Right lobe of liver (tissue), 6 donors: ENCODE measurements around the gene CBLN1. TPM values are rescaled to one million over a fixed set of nuclear protein-coding genes. Genes with fewer than 3 reads are reported as not detected.

Experiments used
- ATAC-seq, 4 donors: fragments of 200-7000 bp; cut with Tn5 transposase; one replicate each; pipeline ENCODE4 v1.9.1; 2020; ENCODE audit warnings: mild to moderate bottlenecking in 4 of 4, moderate library complexity in 4 of 4
- DNase-seq, 3 donors: peaks; one replicate each; pipeline ENCODE4 v3.0.0-alpha.2; 2020
- H3K27ac ChIP-seq, 3 donors: fragments of 200-600 bp; one replicate each; pipeline ENCODE4 v1.8.0; 2022
- H3K27me3 ChIP-seq, 2 donors: fragments of 200-600 bp; one replicate each; pipeline ENCODE4 v1.8.0; 2022
- H3K36me3 ChIP-seq, 4 donors: fragments of 200-600 bp; sonication (generic) in 1 of 4; one replicate each; pipeline versions ENCODE4 v1.5.1 to v1.8.0; 2017 to 2022; ENCODE audit warnings: control low read depth in 1 of 4
- H3K4me1 ChIP-seq, 4 donors: fragments of 200-600 bp; sonication (generic) in 1 of 4; one replicate each; pipeline versions ENCODE4 v1.5.1 to v1.8.0; 2017 to 2022; ENCODE audit warnings: control low read depth in 1 of 4
- H3K4me3 ChIP-seq, 3 donors: fragments of 200-600 bp; one replicate each; pipeline ENCODE4 v1.8.0; 2022
- H3K9me3 ChIP-seq, 4 donors: fragments of 200-600 bp; sonication (generic) in 1 of 4; one replicate each; pipeline versions ENCODE4 v1.5.1 to v1.8.0; 2017 to 2022; ENCODE audit warnings: control low read depth in 1 of 4
- POLR2A ChIP-seq: fragments of 450-650 bp; IDR thresholded peaks from one replicate; pipeline ENCODE4 v1.6.1; 2017; ENCODE audit warnings: antibody characterized with exemption, mild to moderate bottlenecking
- WGBS: methylation state at CpG from one replicate; pipeline ENCODE4 v1.1.6; 2018; ENCODE audit warnings: low coverage, low lambda C conversion rate; ENCODE audit not compliant: insufficient coverage; ENCODE audit errors: missing lambda C conversion rate; 5-methylcytosine and 5-hydroxymethylcytosine counted together
- intact Hi-C, 2 donors: fragments of 100-400 bp; cut with DNase I; formaldehyde crosslinking; loops; one replicate each; pipeline versions ENCODE4 v1.11.2 to v1.14.1; 2022
- total RNA-seq, 6 experiments: library from RNA; depleted of rRNA in 2 of 6; stranded (reverse); fragments of >200 nt in 2 of 6; fragmentation: NEBNext Ultra II Directional in 3 of 6; extraction: Animal tissue kit (Norgen Biotek cat#: 25700) in 3 of 6; gene quantifications; one replicate each; pipeline versions ENCODE4 v1.1.0 to v1.2.4, GENCODE V29; 2016 to 2023
- TF ChIP-seq, protein P1 (sequence below), 4 donors: fragments of 200-600 bp in 3 of 4; fragments of 450-650 bp in 1 of 4; IDR thresholded peaks; one replicate each; pipeline versions ENCODE4 v1.5.1 to v1.8.0; 2016 to 2022; ENCODE audit warnings: antibody characterized with exemption in 4 of 4, mild to moderate bottlenecking in 2 of 4
- donor health status: DM: no; HTN: yes; CAD: no.
- donor health status: DM: no; HTN: no; CAD: no.
- donor health status: DM: no; HTN: no; CAD: no.
- donor health status: DM: no; HTN: yes; CAD: no.
- donor health status: DM: no; HTN: yes; CAD: no.

CBLN1 gene
- total RNA-seq, 6 experiments from 2014 or later = 0.14 to 0.22 (median 0.20) TPM; not detected in 3

GRCh38 chr16:49283376-49284049 lies 1.9 kb upstream of the CBLN1 start:
- H3K27ac ChIP-seq = no peak overlapping the region
- peaks cover 0 to 22% (median 0%) of the 10 kb centered on the region in 4 donors for H3K4me1 ChIP-seq
- peaks cover 26 to 29% of the 10 kb centered on the region in 2 donors for H3K27me3 ChIP-seq
- H3K9me3 ChIP-seq = no peaks in the 10 kb centered on the region
- peak overlapping the region in 2 of 3 donors; percentile 5 to 51 for H3K4me3 ChIP-seq
- no peaks in the 10 kb centered on the region for H3K36me3 ChIP-seq
- WGBS = 4% methylated on average over 19 of the region's 25 CpGs
- no peak for ATAC-seq
- no peak for TF ChIP-seq POLR2A
- TF ChIP-seq, protein P1, sequence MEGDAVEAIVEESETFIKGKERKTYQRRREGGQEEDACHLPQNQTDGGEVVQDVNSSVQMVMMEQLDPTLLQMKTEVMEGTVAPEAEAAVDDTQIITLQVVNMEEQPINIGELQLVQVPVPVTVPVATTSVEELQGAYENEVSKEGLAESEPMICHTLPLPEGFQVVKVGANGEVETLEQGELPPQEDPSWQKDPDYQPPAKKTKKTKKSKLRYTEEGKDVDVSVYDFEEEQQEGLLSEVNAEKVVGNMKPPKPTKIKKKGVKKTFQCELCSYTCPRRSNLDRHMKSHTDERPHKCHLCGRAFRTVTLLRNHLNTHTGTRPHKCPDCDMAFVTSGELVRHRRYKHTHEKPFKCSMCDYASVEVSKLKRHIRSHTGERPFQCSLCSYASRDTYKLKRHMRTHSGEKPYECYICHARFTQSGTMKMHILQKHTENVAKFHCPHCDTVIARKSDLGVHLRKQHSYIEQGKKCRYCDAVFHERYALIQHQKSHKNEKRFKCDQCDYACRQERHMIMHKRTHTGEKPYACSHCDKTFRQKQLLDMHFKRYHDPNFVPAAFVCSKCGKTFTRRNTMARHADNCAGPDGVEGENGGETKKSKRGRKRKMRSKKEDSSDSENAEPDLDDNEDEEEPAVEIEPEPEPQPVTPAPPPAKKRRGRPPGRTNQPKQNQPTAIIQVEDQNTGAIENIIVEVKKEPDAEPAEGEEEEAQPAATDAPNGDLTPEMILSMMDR (IDR thresholded peaks at IDR 0.05) = no peak
- DNase-seq = no peak
- intact Hi-C loops = no loop called here

GRCh38 chr16:49282690-49283375 lies 1.2 kb upstream of the CBLN1 start:
- no peak overlapping the region for H3K27ac ChIP-seq
- TF ChIP-seq, protein P1 (IDR thresholded peaks at IDR 0.05) = no peak
- no peak for TF ChIP-seq POLR2A
- H3K4me1 ChIP-seq = peaks cover 0 to 22% (median 0%) of the 10 kb centered on the region in 4 donors
- ATAC-seq = peak; percentile 9 to 51 (median 16)
- 3% methylated on average over 23 of the region's 49 CpGs for WGBS
- peaks cover 28 to 33% of the 10 kb centered on the region in 2 donors for H3K27me3 ChIP-seq
- H3K36me3 ChIP-seq = no peaks in the 10 kb centered on the region
- DNase-seq = peak in 2 of 3 donors; percentile 51 to 59
- peak overlapping the region; percentile 5 to 59 (median 51) for H3K4me3 ChIP-seq
- H3K9me3 ChIP-seq = no peaks in the 10 kb centered on the region
- intact Hi-C loops = no loop called here

GRCh38 chr16:49281843-49282642 lies 405 bp upstream of the CBLN1 start:
- WGBS = 2% methylated on average over 9 of the region's 124 CpGs
- peak; percentile 89 to 92 (median 92) for DNase-seq

GRCh38 chr16:49280841-49281371 lies 732 bp downstream of the CBLN1 start:
- TF ChIP-seq POLR2A = no peak
- TF ChIP-seq, protein P1 (IDR thresholded peaks at IDR 0.05) = no peak
- H3K36me3 ChIP-seq = no peaks in the 10 kb centered on the region
- H3K4me1 ChIP-seq = peaks cover 0 to 22% (median 0%) of the 10 kb centered on the region in 4 donors
- no peaks in the 10 kb centered on the region for H3K9me3 ChIP-seq
- H3K27ac ChIP-seq = no peak overlapping the region
- intact Hi-C loops = no loop called here
- ATAC-seq (no peak), DNase-seq (no peak)
- peaks cover 30 to 42% of the 10 kb centered on the region in 2 donors for H3K27me3 ChIP-seq
- H3K4me3 ChIP-seq = no peak overlapping the region
- 3% methylated on average over 25 of the region's 37 CpGs for WGBS

More at GRCh38 chr16:49281843-49282642, 405 bp upstream of the CBLN1 start:
- intact Hi-C loops = no loop called here
- Histone ChIP-seq H3K27me3 (peaks cover 33 to 35% of the 10 kb centered on the region in 2 donors), H3K4me3 (peak overlapping the region; percentile 42 to 59 (median 51)), H3K4me1 (peaks cover 0 to 22% (median 0%) of the 10 kb centered on the region in 4 donors), H3K9me3 (no peaks in the 10 kb centered on the region), H3K36me3 (no peaks in the 10 kb centered on the region), H3K27ac (no peak overlapping the region)
- peak; percentile 93 to 97 (median 96) for ATAC-seq
- TF ChIP-seq, protein P1 (IDR thresholded peaks at IDR 0.05) = peak; percentile 19 to 53 (median 20)
- no peak for TF ChIP-seq POLR2A
